Endometrial microvascular endothelial cells (primary cell): ENCODE measurements around the gene GRHL1. TPM values are rescaled to one million over a fixed set of nuclear protein-coding genes. Genes with fewer than 3 reads are reported as not detected.

Experiments used
- in situ Hi-C: cut with HindIII; loops from 2 replicates; pipeline ENCODE4 v1.10.0; 2017; ENCODE audit warnings: low sequenced_read_pairs, low pct_unique_long_range_greater_than_20kb; ENCODE audit errors: inconsistent ontology term
- total RNA-seq: library from RNA; depleted of rRNA; stranded (reverse); fragments of >200 nt; gene quantifications from one replicate; pipeline ENCODE4 v1.2.3, GENCODE V29; 2015; ENCODE audit errors: inconsistent ontology term

GRHL1 gene
- total RNA-seq, 1 donor from 2014 or later: 3.2 TPM

DNA sequence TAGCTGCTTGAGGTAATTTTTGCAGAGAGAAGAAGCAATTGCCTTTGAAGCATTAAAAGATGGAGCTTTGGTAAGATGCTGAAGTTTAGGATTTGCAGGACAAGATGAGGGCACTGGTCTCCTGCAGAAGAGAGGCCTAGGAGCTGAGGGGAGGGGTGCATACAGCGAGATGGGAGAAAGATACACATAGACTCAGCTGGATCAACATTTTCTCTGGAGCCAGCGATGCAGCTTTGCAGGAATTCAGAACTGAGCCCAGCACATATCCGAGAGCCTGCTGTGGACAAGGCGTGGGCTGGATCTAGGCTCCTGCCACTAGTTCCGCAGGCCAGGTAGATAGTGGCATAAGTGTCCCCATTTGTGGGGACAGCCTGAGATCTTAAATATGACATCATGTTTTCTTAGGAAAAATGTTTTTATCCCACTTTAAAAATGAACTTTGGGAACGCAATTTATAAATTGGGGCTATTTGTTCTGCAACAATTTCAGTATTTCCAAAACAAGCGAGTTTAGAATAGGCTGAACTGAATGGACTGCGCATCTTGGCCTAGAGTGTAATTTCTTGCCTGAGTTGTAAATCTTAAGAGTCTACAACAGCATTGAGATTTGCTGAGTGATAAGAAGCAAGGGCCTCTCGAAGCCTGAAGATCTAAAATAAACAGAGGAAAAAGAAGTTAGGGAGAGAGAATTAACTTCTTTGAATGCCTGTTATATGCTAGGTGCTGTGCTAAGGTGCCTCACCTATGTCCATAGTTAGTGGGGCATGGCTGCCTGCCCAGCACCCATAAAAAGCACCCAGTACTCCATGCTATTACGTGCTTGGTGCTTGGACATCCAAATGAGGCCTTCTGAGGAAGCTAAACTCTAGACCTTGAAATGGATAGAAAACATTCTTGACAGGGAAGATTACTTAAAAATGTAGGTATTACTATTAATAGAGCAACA lies 17.3 kb downstream of the GRHL1 start:
- in situ Hi-C loops: loop anchor here (25.0 kb wide), 1 partner anchor 143 kb away; the partner anchor contains the start of gene RRM2

GRCh38 chr2:9970200-9971044 lies 18.9 kb downstream of the GRHL1 start:
- in situ Hi-C loops: loop anchor here (25.0 kb wide), 1 partner anchor 142 kb away; the partner anchor contains the start of gene RRM2

- in situ Hi-C loops: loop anchor here (25.0 kb wide), 1 partner anchor 141 kb away; the partner anchor contains the start of gene RRM2
Observed at GRCh38 chr2:9971105-9971818, 19.8 kb downstream of the GRHL1 start.

DNA sequence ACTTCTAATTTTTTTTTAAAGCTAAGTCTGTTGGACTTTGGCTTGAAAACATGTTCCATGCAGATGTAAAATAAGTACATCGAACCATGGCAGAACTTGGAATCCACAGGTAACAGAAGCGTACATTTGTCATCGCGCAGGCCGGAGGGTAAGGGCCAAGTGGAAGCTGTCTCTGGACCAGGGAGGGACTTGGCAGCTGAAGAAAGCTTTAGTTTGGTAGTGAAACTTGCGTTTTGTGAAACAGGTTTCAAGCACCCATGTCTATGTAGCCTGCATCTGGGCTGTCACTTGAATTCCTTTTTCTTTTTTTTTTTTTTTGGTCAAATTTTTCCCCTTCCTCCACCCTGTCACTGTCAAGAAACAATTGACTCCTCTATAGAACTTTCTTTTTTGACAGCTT lies 20.4 kb downstream of the GRHL1 start:
- in situ Hi-C loops: loop anchor here (25.0 kb wide), 1 partner anchor 140 kb away; the partner anchor contains the start of gene RRM2

GRCh38 chr2:9972621-9973479 lies 21.4 kb downstream of the GRHL1 start:
- in situ Hi-C loops: loop anchor here (25.0 kb wide), 1 partner anchor 139 kb away; the partner anchor contains the start of gene RRM2

DNA sequence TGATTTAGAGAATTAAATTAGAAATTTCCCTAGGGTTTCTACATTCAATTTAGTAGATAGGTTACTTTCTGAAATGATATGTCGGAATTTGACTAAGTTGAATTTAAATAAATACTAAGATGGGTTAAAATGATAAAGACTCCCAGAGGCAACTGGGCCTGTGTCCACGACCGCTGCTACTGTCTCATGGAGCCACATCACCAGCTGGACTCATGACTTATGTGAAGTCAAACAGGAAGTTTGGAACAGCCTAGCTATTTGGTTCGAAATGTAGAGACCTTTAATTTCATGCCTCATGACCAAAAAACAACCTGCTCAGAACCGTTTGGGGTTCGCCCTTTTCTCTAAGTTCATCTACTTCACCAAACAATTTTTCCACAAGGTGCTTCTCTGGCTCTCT lies 22.2 kb downstream of the GRHL1 start:
- in situ Hi-C loops: loop anchor here (25.0 kb wide), 1 partner anchor 139 kb away; the partner anchor contains the start of gene RRM2

DNA sequence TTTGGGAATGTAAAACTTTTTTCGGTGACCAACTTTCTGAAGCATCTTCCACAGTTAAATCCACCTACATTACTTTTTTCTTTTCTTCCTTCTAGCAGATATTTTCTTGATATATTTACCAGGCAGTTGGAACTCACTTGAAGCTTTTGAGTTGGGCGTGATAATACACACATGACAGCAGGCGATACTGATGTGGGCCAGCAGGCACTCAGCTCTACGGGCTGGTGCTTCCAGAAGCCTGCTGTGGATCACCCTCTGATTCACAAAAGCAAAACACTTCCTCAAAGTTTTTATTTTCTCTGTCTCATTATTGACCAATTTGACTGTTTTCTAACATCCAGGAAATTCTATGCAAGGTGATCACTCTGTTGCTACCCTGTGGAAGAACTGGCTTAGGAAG lies 22.9 kb downstream of the GRHL1 start:
- in situ Hi-C loops: loop anchor here (25.0 kb wide), 1 partner anchor 138 kb away; the partner anchor contains the start of gene RRM2

GRCh38 chr2:9975328-9975727 lies 23.8 kb downstream of the GRHL1 start:
- in situ Hi-C loops: no loop called here

DNA sequence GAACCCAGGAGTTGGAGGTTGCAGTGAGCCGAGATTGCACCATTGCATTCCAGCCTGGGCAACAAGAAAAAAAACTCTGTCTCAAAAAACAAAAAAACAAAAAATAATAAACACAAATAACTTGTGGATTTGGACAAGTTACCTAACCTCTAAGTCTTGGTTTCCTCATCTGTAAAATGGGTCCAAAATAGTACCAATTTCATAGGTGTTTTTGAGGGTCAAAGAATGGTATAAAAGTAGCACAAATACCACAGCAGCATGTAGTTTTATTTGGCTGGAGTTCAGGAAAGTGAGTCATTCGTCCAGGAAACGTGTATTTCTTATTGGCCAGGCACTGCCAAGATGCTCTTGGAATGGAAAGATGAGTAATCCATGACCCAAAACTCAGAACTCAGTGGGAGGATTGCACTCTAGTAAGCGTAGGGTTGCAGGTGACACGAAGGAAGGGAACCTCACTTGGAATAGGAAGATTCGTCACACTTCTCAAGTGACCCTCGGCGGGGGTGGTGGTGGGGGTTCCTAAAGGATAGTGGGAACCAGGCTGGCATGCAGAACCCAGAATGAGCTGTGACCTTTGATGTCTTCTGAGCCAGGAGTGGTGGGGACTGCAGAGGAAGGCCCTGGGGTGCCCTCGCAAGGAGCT lies 24.4 kb downstream of the GRHL1 start:
- in situ Hi-C loops: no loop called here

- in situ Hi-C loops: no loop called here
Observed at GRCh38 chr2:9979977-9980376, 28.5 kb downstream of the GRHL1 start.

DNA sequence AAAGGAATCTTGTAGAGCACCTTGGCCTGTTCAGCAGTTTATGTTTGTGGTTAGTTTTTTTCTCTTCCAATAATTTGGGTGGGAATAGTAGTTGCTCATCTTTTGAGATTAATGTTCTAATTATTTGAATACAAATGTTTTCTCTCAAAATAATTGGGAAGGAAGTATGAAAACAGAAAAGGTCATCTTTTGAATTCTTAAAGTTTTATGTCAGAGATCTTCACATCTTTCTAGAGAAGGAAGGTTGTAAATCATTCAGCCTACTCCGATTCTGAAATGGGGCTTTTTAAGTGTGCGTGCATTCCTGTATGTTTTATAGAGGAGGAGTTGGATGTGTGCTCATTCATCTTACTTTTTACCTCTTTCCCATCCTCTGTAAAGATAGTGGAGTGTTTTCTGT lies 29.0 kb downstream of the GRHL1 start:
- in situ Hi-C loops: no loop called here

DNA sequence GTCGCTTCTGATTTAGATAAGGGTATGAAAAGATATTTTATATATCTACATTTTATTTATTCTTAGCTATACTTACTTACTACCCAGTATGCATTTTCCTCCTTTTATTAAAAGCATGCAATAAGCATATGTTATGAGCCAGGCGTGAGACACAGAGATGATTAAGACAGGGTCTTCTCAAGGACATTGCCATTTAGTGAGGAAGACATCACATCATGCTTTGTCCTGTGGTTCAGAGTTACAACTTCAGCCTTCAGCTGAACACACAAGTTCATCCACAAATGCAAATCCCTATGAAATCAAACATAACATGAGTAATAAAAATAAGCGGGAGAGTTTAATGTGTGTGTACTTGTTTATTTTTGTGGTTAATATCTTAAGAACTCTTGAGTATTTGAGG lies 30.2 kb downstream of the GRHL1 start:
- in situ Hi-C loops: no loop called here

- in situ Hi-C loops: no loop called here
Observed at GRCh38 chr2:9982248-9982647, 30.8 kb downstream of the GRHL1 start.

DNA sequence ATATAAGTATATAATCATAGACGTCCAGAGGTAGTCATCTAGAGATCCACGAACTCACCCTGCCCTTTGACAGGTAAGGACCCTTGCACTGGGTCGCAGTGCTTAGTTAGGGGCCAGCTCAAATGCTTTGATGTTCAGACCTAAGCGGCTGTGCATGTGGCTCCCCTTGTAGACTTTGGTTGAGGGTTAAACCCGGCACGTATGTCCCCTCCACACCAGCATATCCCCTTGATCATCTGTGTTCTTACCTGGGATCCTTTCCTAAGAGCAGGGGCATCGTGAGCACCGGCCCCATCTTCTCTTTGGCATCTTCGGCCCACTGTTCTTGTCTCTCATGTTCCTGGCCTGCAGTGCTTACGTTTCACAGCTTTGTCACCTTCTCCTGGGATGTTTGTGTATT lies 31.4 kb downstream of the GRHL1 start:
- in situ Hi-C loops: no loop called here

DNA sequence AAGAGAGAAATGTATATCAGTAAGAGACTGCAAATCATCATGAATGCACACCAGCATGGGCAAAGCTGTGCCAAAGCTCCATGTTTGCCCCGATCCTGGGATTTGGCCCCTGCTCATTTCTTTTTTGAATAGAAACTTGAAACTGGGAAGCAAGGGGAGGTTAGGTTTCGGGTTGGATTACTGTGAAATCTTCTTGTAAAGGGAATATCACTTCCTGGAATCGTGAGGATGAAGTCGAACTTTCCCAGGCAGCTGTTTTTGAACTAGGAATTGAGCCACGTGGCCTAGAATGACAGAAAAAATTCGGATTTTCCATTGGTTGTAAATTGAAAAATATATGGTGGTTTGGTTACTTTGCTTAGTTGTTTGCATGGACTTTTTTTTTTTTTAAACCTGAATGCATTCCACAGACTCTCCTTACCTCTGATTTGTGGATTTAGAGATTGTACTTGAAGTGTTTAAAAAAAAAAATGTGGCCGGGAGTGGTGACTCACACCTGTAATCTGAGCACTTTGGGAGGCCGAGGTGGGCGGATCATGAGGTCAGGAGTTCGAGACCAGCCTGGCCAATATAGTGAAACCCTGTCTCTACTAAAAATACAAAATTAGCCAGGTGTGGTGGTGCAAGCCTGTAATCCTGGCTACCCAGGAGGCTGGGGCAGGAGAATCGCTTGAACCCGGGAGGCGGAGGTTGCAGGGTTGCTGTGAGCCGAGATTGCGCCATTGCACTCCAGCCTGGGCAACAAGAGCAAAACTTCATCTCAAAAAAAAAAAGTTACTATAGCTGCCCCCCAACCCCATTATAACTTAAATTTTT lies 32.1 kb downstream of the GRHL1 start:
- in situ Hi-C loops: no loop called here

DNA sequence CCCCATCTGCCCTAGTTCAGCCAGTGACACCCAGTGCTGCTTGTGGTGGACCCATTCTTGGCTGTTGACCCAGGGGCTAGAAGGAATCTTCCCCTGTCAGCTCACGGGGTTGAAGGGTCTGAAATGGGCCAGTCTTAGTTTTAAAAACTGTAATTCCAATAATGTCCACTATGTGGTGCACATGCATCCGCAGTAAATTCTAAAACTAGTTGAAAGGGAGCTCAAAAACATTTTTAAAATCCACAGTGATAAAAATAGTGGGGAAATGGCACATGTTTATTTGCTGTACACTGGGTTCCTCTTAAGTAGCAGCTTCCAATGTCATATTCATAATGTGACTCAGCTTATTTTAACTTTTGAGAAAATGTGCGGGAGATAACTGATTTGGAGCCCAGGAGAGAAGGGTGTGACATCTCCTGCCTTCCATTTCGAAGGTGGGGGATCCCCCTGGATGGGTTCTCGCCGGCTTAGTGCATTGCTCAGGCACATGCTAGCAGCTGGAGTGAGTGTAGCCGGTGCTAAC lies 32.8 kb downstream of the GRHL1 start:
- in situ Hi-C loops: no loop called here
